Left ventricle myocardium superior (tissue), 1 donor: Measurements from ENCODE around the gene CYLD. TPM values are rescaled to one million over a fixed set of nuclear protein-coding genes. Genes with fewer than 3 reads are reported as not detected.

Source experiments
- ATAC-seq: fragments of 200-7000 bp; cut with Tn5 transposase; one replicate; pipeline ENCODE4 v1.9.1; 2020; ENCODE audit warnings: mild to moderate bottlenecking, moderate library complexity
- DNase-seq: peaks from one replicate; pipeline ENCODE4 v3.0.0-alpha.2; 2020
- intact Hi-C: fragments of 100-400 bp; cut with micrococcal nuclease; formaldehyde crosslinking; loops from one replicate; pipeline ENCODE4 v1.11.0; 2022
- total RNA-seq: library from RNA; stranded (reverse); fragmentation: NEBNext Ultra II Directional; extraction: Animal tissue kit (Norgen Biotek cat#: 25700); gene quantifications from one replicate; pipeline ENCODE4 v1.2.1, GENCODE V29; 2021
- donor health status: DM: no; HTN: yes; CAD: no; lungs with severe emphysema.

Gene CYLD
- total RNA-seq, 1 donor from 2014 or later: 31.1 TPM

- ATAC-seq: no peak
- intact Hi-C loops: no loop called here
These were observed 93.6 kb downstream of the CYLD start for GRCh38 chr16:50835358-50836060.

DNA sequence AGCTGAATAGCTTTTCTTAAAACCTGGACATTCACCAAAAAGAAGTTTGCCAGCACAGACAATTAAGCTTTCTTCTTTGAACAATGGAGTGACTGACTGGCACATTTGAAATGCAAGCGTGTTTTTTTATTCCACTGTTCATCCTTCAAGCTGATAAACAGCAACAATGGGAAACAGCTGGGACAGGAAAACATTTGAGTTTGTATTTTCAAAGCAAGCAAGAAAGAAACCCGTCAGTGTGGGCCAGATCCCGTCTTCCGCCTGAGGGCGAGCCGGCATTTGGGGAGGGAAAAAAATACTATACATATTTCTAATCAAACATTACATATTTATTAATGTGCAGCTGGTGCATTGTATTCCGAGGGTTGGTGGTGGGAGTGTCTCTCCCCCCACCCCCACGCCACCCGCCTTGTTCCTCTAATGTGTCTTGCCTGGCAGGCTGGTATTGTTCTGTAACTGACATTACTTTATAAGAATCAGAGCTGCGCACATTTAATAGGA lies 94.3 kb downstream of the CYLD start:
- DNase-seq (no peak), ATAC-seq (no peak)
- intact Hi-C loops: no loop called here

More at GRCh38 chr16:50835358-50836060, 93.6 kb downstream of the CYLD start:
- no peak for DNase-seq

DNA sequence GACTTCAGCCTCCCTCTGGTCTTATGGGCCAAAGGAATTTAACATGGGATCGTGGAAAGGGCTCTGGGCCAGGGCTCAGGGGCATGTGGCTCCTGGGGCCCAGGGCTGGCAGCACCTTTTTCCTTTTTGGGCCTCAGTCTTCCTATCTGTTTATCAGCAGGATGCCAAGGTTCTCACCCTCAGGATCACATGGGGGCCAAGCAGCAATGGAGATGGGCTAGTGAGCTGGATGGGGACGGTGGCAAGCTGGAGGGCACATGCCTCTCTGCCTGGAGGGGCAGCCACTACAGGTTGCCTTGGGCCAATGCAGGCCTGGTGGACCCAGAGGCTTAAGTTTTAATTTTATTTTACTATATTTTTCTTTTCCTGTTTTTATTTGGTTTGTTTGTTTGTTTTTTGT lies 95.4 kb downstream of the CYLD start:
- no peak for ATAC-seq
- intact Hi-C loops: no loop called here
- DNase-seq: no peak

GRCh38 chr16:50838165-50838564 lies 96.3 kb downstream of the CYLD start:
- DNase-seq: no peak
- intact Hi-C loops: no loop called here
- ATAC-seq: no peak

GRCh38 chr16:50838885-50839284 lies 97.0 kb downstream of the CYLD start:
- DNase-seq (no peak), ATAC-seq (no peak)
- intact Hi-C loops: no loop called here

GRCh38 chr16:50839356-50839755 lies 97.5 kb downstream of the CYLD start:
- intact Hi-C loops: no loop called here
- no peak for DNase-seq
- ATAC-seq: no peak

DNA sequence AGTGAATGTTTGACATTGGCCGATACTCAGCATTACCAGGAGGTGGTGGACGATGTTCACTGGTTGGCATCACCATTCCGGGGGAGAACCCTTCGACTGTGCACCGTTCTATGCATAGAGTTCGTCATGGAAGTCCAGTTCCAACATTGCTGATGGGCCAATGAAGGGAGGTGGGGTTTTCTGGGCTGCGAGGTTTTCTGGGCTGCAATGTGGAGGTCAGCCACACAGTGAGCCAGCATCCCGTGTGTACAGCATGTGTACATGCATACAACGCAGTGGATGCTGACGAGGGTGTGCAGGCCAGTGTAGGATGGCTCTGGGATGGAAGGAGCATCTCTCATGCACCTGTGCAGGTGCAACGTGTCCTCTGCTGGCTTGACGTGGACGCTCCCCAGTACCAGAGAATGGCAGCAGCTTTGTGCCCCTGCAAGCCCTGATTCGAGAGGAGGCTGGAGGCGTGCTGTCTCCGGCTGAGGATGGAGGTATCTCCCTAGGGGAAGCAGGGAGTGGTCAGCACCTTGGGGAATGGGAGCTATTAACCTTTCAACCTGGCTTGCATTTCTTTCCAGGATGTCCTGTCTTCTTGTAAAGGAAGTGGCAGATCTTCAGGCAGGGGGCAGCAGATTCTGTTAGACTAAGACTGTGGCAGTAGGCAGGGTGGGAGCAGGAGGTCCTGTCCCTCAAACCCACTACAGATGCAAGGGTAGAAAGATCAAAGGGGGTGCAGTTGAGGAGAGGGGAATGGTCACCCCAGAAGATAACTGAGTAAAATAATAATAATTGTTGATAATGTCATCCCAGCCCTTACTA lies 98.2 kb downstream of the CYLD start:
- intact Hi-C loops: no loop called here
- no peak for DNase-seq
- no peak for ATAC-seq

GRCh38 chr16:50841081-50841886 lies 99.4 kb downstream of the CYLD start:
- intact Hi-C loops: no loop called here
- no peak for ATAC-seq
- DNase-seq: no peak

GRCh38 chr16:50842013-50842505 lies 100.2 kb downstream of the CYLD start:
- intact Hi-C loops: no loop called here
- ATAC-seq (no peak), DNase-seq (no peak)

- intact Hi-C loops: no loop called here
- ATAC-seq (no peak), DNase-seq (no peak)
These were observed 100.7 kb downstream of the CYLD start for GRCh38 chr16:50842589-50842988.

DNA sequence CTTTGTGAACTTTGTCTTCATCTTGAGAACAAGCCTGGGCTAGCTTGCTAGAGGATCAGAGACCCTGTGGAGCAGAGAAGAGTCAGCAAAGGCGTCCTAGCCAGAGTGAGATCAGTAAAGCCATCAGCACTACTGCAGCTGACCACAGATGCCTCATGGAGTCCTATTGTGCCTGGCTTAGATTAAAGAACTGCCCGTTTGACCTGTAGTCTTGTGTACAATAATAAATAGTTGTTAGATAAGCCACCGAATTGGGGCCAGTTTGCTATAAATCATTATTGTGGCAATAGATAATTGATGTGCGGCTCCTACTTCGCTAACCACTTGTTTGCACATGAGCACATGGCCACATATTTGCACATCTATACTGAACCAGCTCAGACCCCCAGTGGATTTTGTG lies 103.0 kb downstream of the CYLD start:
- DNase-seq (no peak), ATAC-seq (no peak)
- intact Hi-C loops: no loop called here

- intact Hi-C loops: no loop called here
- no peak for DNase-seq
- no peak for ATAC-seq
These were observed 103.4 kb downstream of the CYLD start for GRCh38 chr16:50845296-50845695.

- ATAC-seq (no peak), DNase-seq (no peak)
- intact Hi-C loops: no loop called here
These were observed 104.6 kb downstream of the CYLD start for GRCh38 chr16:50846511-50846910.

DNA sequence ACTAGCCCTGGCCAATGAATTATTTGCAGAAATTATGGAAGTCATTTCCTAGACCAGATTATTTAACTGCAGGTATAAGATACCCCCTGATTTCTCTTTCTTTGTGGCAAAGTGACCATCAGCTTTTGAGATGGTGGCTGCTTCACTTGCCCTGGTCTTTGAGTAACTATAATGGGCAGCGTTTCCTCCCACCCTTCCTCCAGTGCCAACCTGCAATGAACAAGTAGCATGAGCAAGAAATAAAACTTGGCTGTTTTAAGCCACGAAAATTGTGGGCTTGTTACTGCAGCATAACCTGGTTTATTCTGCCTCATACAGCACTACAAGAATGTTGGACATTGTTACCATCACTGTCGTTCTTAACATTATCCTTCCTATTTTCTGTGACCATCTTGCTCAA lies 105.3 kb downstream of the CYLD start:
- intact Hi-C loops: no loop called here
- no peak for ATAC-seq
- no peak for DNase-seq

DNA sequence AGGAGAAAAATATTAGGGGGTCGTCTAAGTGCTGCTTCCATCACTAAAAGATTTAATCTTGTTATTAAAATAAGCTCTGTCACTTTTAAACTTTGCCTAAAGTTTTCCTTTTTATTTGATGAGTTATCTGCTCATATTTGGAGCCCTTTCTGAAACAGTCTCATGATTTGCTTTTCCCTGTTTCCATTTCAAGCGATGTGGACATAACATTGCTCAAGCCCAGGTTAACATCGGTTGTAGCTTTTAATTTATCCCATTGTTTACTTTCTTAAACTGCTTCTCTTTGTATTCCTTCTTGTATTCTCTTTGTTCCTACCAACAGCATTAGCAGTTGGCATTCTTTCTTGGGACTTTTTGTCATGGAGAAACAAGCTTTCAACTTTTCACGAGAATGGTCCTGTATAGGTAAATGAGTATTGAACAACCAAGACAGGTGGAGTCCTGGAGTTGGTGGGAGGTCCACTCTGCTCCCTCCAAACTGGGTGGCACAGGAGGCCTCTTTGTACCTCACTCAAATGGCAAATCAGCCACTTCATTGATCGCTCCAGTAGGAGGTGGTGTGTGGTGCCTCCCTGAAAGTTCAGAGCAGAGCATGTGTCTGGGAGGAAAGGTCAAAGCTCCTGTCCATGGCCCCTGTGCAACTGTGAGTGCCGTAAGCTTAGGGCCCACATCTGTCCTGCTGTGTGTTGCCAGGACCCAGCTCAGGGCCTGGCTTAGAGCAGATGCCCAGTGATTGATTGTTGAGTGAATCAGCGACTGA lies 107.0 kb downstream of the CYLD start:
- intact Hi-C loops: no loop called here
- ATAC-seq: no peak
- no peak for DNase-seq
